HCT116 (cell line): ENCODE data around the gene LY9. TPM values are rescaled to one million over a fixed set of nuclear protein-coding genes. Genes with fewer than 3 reads are reported as not detected.

Experiments
- ATAC-seq: fragments of 200-7000 bp; cut with Tn5 transposase; 2 replicates; pipeline ENCODE4 v1.9.1; 2020; ENCODE audit warnings: mild to moderate bottlenecking, moderate library complexity
- BruUV-seq: library from RNA; stranded (reverse); fragments of 400-500 nt; replicated peaks from 2 replicates; lab custom pipeline; 2021; lab: Mats Ljungman, UMichigan
- CTCF ChIA-PET: fragments of 300-600 bp; sonication (Branson Sonifier 250); formaldehyde crosslinking; loops from one replicate; lab custom pipeline; 2021; ENCODE audit warnings: antibody characterized with exemption; lab: Charles Lee
- POLR2A ChIA-PET: fragments of 300-600, 350-600 bp; sonication (Branson Sonifier 250); formaldehyde crosslinking; loops from one replicate; lab custom pipeline; 2021; ENCODE audit warnings: antibody characterized with exemption; lab: Charles Lee
- RAD21 ChIA-PET, 2 experiments: fragments of 300-600 bp; sonication (Branson Sonifier 250); formaldehyde crosslinking; loops; one replicate each; lab custom pipeline; 2023; ENCODE audit warnings: low total read pairs in 2 of 2; ENCODE audit not compliant: uncharacterized antibody in 2 of 2, unreplicated experiment in 2 of 2, low non-redundant PET in 1 of 2; lab: Charles Lee
- DNase-seq: peaks from one replicate; pipeline ENCODE4 v3.0.0-alpha.2; 2010; ENCODE audit warnings: low read depth, low spot score
- H2AFZ ChIP-seq: fragments of 200-600 bp; shearing (Covaris generic), sonication (generic); 2 replicates; pipeline ENCODE4 v1.6.1; 2017; ENCODE audit warnings: low read depth, mixed run types, mixed read lengths, antibody characterized with exemption, low read length; ENCODE audit not compliant: poor library complexity, severe bottlenecking
- H3K27ac ChIP-seq: 2 replicates; pipeline ENCODE4 v1.5.1; 2012; ENCODE audit warnings: low read depth, low read length
- H3K27me3 ChIP-seq: fragments of 200-600 bp; sonication (generic); 2 replicates; pipeline ENCODE4 v1.6.1; 2016; ENCODE audit warnings: mixed run types, low read length, mixed read lengths; ENCODE audit not compliant: insufficient read depth
- H3K36me3 ChIP-seq, 2 experiments: fragments of 200-500 bp in 1 of 2; fragments of 200-600 bp in 1 of 2; sonication (Bioruptor generic) in 1 of 2; sonication (generic) in 1 of 2; 2 replicates each; pipeline versions ENCODE4 v1.5.1 to v1.6.1; 2014 to 2016; ENCODE audit warnings: low read length in 2 of 2, inconsistent platforms in 1 of 2, mixed read lengths in 1 of 2, mixed run types in 1 of 2; ENCODE audit not compliant: insufficient read depth in 2 of 2, control insufficient read depth in 1 of 2
- H3K4me1 ChIP-seq, 2 experiments: fragments of 200-600 bp in 1 of 2; sonication (generic) in 1 of 2; 2 replicates each; pipeline versions ENCODE4 v1.5.1 to v1.6.1; 2012 to 2017; ENCODE audit warnings: low read length in 2 of 2, inconsistent platforms in 1 of 2, mild to moderate bottlenecking in 1 of 2, mixed read lengths in 1 of 2, mixed run types in 1 of 2, moderate library complexity in 1 of 2; ENCODE audit not compliant: insufficient read depth in 2 of 2, control insufficient read depth in 1 of 2
- H3K4me2 ChIP-seq: fragments of 200-600 bp; sonication (generic); 2 replicates; pipeline ENCODE4 v1.6.1; 2017; ENCODE audit warnings: mixed run types, low read length, mixed read lengths
- H3K4me3 ChIP-seq, 2 experiments: fragments of 200-600 bp in 1 of 2; sonication (generic) in 1 of 2; replicated peaks in 1 of 2; 2 replicates each; pipeline ENCODE4 v1.5.1; 2011 to 2016; ENCODE audit warnings: low read length in 2 of 2, control low read depth in 1 of 2, low read depth in 1 of 2, mild to moderate bottlenecking in 1 of 2, mixed read lengths in 1 of 2, mixed run types in 1 of 2
- H3K79me2 ChIP-seq: fragments of 200-600 bp; sonication (generic); 2 replicates; pipeline ENCODE4 v1.6.1; 2017; ENCODE audit warnings: mild to moderate bottlenecking, mixed run types, low read length, moderate library complexity, mixed read lengths; ENCODE audit not compliant: insufficient read depth
- H3K9ac ChIP-seq: fragments of 200-600 bp; sonication (generic); 2 replicates; pipeline ENCODE4 v1.6.1; 2016; ENCODE audit warnings: low read length, mixed read lengths
- H3K9me2 ChIP-seq: fragments of 200-600 bp; sonication (generic), shearing (Covaris generic); 2 replicates; pipeline ENCODE4 v1.6.1; 2017; ENCODE audit warnings: mixed run types, mild to moderate bottlenecking, moderate library complexity; ENCODE audit not compliant: insufficient read depth
- H3K9me3 ChIP-seq, 2 experiments: fragments of 200-500 bp in 1 of 2; fragments of 200-600 bp in 1 of 2; sonication (Bioruptor generic) in 1 of 2; sonication (generic) in 1 of 2; 2 replicates each; pipeline ENCODE4 v1.6.1; 2014 to 2017; ENCODE audit warnings: low read length in 2 of 2, mixed read lengths in 2 of 2, inconsistent platforms in 1 of 2, low read depth in 1 of 2, mild to moderate bottlenecking in 1 of 2, mixed run types in 1 of 2, moderate library complexity in 1 of 2; ENCODE audit not compliant: control insufficient read depth in 1 of 2, insufficient read depth in 1 of 2
- H4K20me1 ChIP-seq: fragments of 200-600 bp; sonication (generic), shearing (Covaris generic); 2 replicates; pipeline ENCODE4 v1.6.1; 2017; ENCODE audit warnings: mixed run types, mild to moderate bottlenecking, moderate library complexity; ENCODE audit not compliant: insufficient read depth
- ATF3 ChIP-seq: IDR thresholded peaks from 2 replicates; pipeline ENCODE4 v1.6.1; 2012
- CEBPB ChIP-seq: IDR thresholded peaks from 2 replicates; pipeline ENCODE4 v1.6.1; 2012; ENCODE audit warnings: low read depth
- ELF1 ChIP-seq: IDR thresholded peaks from 2 replicates; pipeline ENCODE4 v1.6.1; 2012; ENCODE audit warnings: low read depth, borderline replicate concordance
- POLR2A ChIP-seq: IDR thresholded peaks from 2 replicates; pipeline ENCODE4 v1.7.0; 2011; ENCODE audit warnings: borderline replicate concordance; ENCODE audit not compliant: insufficient read depth, insufficient read length; ENCODE audit errors: extremely low read depth
- REST ChIP-seq: IDR thresholded peaks from 2 replicates; pipeline ENCODE4 v1.6.1; 2012; ENCODE audit warnings: low read depth
- SRF ChIP-seq: IDR thresholded peaks from 2 replicates; pipeline ENCODE4 v1.6.1; 2012; ENCODE audit warnings: low read depth
- YY1 ChIP-seq: IDR thresholded peaks from 2 replicates; pipeline ENCODE4 v1.6.1; 2011; ENCODE audit warnings: low read length, low read depth, moderate library complexity, mild to moderate bottlenecking; ENCODE audit not compliant: insufficient replicate concordance; ENCODE audit errors: extremely low read depth
- intact Hi-C: fragments of 100-400 bp; cut with micrococcal nuclease; formaldehyde crosslinking; loops from 2 replicates; pipeline ENCODE4 v1.10.0; 2022
- total RNA-seq: library from RNA; stranded (reverse); gene quantifications from one replicate; pipeline ENCODE4 v1.2.1, GENCODE V29; 2021; ENCODE audit not compliant: unreplicated experiment

The LY9 gene
- total RNA-seq, 1 experiment from 2014 or later: 0.22 TPM

- DNase-seq: no peak
- TF ChIP-seq ATF3 (no peak), CEBPB (no peak), ELF1 (no peak), REST (no peak), POLR2A (no peak), SRF (no peak), YY1 (no peak)
- H4K20me1 ChIP-seq: no peaks in the 10 kb centered on the region
- no peak overlapping the region for H3K27ac ChIP-seq
- no peaks in the 10 kb centered on the region for H3K27me3 ChIP-seq
- BruUV-seq: no TSS peak
- ChIA-PET CTCF (interaction anchor here (1.3 to 2.7 kb wide), 4 partner anchors 8 to 177 kb away, joined by 4 to 29 read pairs (median 18); partner anchors contain the start of gene ITLN2), RAD21 (no interaction called here), POLR2A (no interaction called here)
- no peak overlapping the region for H3K9ac ChIP-seq
- H3K4me3 ChIP-seq: no peak overlapping the region
- ATAC-seq: no peak
- H2AFZ ChIP-seq: no peak overlapping the region
- H3K36me3 ChIP-seq: no peaks in the 10 kb centered on the region
- no peaks in the 10 kb centered on the region for H3K9me2 ChIP-seq
- H3K4me1 ChIP-seq: peaks cover 4% of the 10 kb centered on the region in 2 experiments; a peak in 2 of 4 replicates
- H3K9me3 ChIP-seq: no peaks in the 10 kb centered on the region
- intact Hi-C loops: loop anchor here (5.0 kb wide), 2 partner anchors 49 to 176 kb away; partner anchors contain the start of gene ITLN2
- no peaks in the 10 kb centered on the region for H3K79me2 ChIP-seq
- H3K4me2 ChIP-seq: no peak overlapping the region
Observed at GRCh38 chr1:160776178-160776577, 19.8 kb upstream of the LY9 start.
